Panc1 (cell line): ENCODE results near the gene PET100. TPM values are rescaled to one million over a fixed set of nuclear protein-coding genes. Genes with fewer than 3 reads are reported as not detected.

ENCODE experiments used
- ATAC-seq: fragments of 200-7000 bp; cut with Tn5 transposase; 2 replicates; pipeline ENCODE4 v1.9.1; 2020; ENCODE audit warnings: mild to moderate bottlenecking, moderate library complexity
- BruUV-seq: library from RNA; stranded (reverse); fragments of 400-500 nt; replicated peaks from 2 replicates; lab custom pipeline; 2021; lab: Mats Ljungman, UMichigan
- CTCF ChIA-PET: fragments of 300-600 bp; sonication (Branson Sonifier 250); formaldehyde crosslinking; loops from one replicate; lab custom pipeline; 2022; ENCODE audit warnings: antibody characterized with exemption; lab: Charles Lee
- POLR2A ChIA-PET: fragments of 300-600 bp; sonication (Branson Sonifier 250); formaldehyde crosslinking; loops from one replicate; lab custom pipeline; 2022; ENCODE audit warnings: antibody characterized with exemption; lab: Charles Lee
- DNase-seq: peaks from one replicate; pipeline ENCODE4 v3.0.0-alpha.2; 2010; ENCODE audit warnings: low read depth, low spot score
- H3K27ac ChIP-seq: 2 replicates; pipeline ENCODE4 v1.5.1; 2011; ENCODE audit warnings: mild to moderate bottlenecking, low read length, inconsistent platforms
- H3K27me3 ChIP-seq: fragments of 200-500 bp; sonication (Bioruptor generic); 2 replicates; pipeline ENCODE4 v1.6.0; 2014; ENCODE audit warnings: low read length, inconsistent platforms; ENCODE audit not compliant: control insufficient read depth, insufficient read depth
- H3K36me3 ChIP-seq: fragments of 200-500 bp; sonication (Bioruptor generic); 2 replicates; pipeline ENCODE4 v1.5.1; 2014; ENCODE audit warnings: inconsistent platforms, mild to moderate bottlenecking, low read length, moderate library complexity; ENCODE audit not compliant: control insufficient read depth, insufficient read depth
- H3K4me1 ChIP-seq: 2 replicates; pipeline ENCODE4 v1.5.1; 2011; ENCODE audit warnings: inconsistent platforms, mild to moderate bottlenecking, low read length, moderate library complexity; ENCODE audit not compliant: control insufficient read depth, insufficient read depth
- H3K4me3 ChIP-seq, 2 experiments: 2 replicates each; pipeline ENCODE4 v1.5.1; 2011 to 2012; ENCODE audit warnings: low read depth in 2 of 2, low read length in 2 of 2, mild to moderate bottlenecking in 2 of 2, inconsistent platforms in 1 of 2, moderate library complexity in 1 of 2
- H3K9me3 ChIP-seq: fragments of 200-500 bp; sonication (Bioruptor generic); 2 replicates; pipeline ENCODE4 v1.5.1; 2014; ENCODE audit warnings: low read depth, mild to moderate bottlenecking, inconsistent platforms, low read length, moderate library complexity; ENCODE audit not compliant: control insufficient read depth, insufficient read depth
- CTCF ChIP-seq: fragments of 450-650 bp; IDR thresholded peaks from 2 replicates; pipeline ENCODE4 v1.5.1; 2017; ENCODE audit warnings: mild to moderate bottlenecking
- POLR2AphosphoS5 ChIP-seq: IDR thresholded peaks from 2 replicates; pipeline ENCODE4 v1.6.1; 2012; ENCODE audit warnings: mild to moderate bottlenecking, low read depth, low read length, moderate library complexity
- REST ChIP-seq, 2 experiments: IDR thresholded peaks; 2 replicates each; pipeline ENCODE4 v1.6.1; 2011 to 2012; ENCODE audit warnings: low read depth in 2 of 2, control low read depth in 1 of 2, low read length in 1 of 2, mild to moderate bottlenecking in 1 of 2, moderate library complexity in 1 of 2; ENCODE audit not compliant: insufficient read depth in 1 of 2
- SIN3A ChIP-seq: IDR thresholded peaks from 2 replicates; pipeline ENCODE4 v1.6.1; 2012; ENCODE audit warnings: low read depth, mild to moderate bottlenecking, low read length, moderate library complexity, borderline replicate concordance; ENCODE audit not compliant: insufficient read depth
- TCF7L2 ChIP-seq: IDR thresholded peaks from 2 replicates; pipeline ENCODE4 v1.6.1; 2011; ENCODE audit warnings: mild to moderate bottlenecking, low read depth, low read length, inconsistent platforms
- in situ Hi-C: cut with HindIII; loops from 2 replicates; pipeline ENCODE4 v1.10.0; 2016; ENCODE audit warnings: low sequenced_read_pairs, low pct_unique_long_range_greater_than_20kb
- intact Hi-C: fragments of 100-400 bp; cut with micrococcal nuclease; formaldehyde crosslinking; loops from one replicate; pipeline ENCODE4 v1.10.0; 2022; ENCODE audit not compliant: unreplicated experiment
- total RNA-seq: library from RNA; stranded (reverse); gene quantifications from one replicate; pipeline ENCODE4 v1.2.1, GENCODE V29; 2021; ENCODE audit not compliant: unreplicated experiment

Gene PET100
- total RNA-seq, 1 experiment from 2014 or later: 109 TPM

- CTCF ChIA-PET: no interaction called here
- no peak for DNase-seq
Measured at GRCh38 chr19:7633698-7634097, 4.1 kb downstream of the PET100 start, which contains the start of gene PCP2. Gene PCP2, minus strand, starts transcription at chr19:7633719. Its CDS starts 262 bp downstream, at chr19:7633457.

GRCh38 chr19:7635670-7636069 lies 6.1 kb downstream of the PET100 start:
- POLR2A ChIA-PET: no interaction called here
- BruUV-seq: no TSS peak
- in situ Hi-C loops (no loop called here), intact Hi-C loops (no loop called here)
- DNase-seq (no peak), ATAC-seq (no peak)
- Histone ChIP-seq H3K4me1 (peaks cover under 1% of the 10 kb centered on the region; the same call in 1 of the 2 replicates), H3K9me3 (no peaks in the 10 kb centered on the region), H3K4me3 (no peak overlapping the region), H3K27me3 (no peaks in the 10 kb centered on the region), H3K36me3 (no peaks in the 10 kb centered on the region), H3K27ac (no peak overlapping the region)
- CTCF ChIA-PET: no interaction called here
- no peak for TF ChIP-seq SIN3A
- no peak for TF ChIP-seq POLR2AphosphoS5
- no peak for TF ChIP-seq CTCF
- no peak for TF ChIP-seq REST (IDR thresholded peaks at IDR 0.05; ENCODE audit: insufficient read depth in 1 of 2, low read depth in 2 of 2, low read length in 1 of 2)
- no peak for TF ChIP-seq TCF7L2

More at GRCh38 chr19:7633698-7634097, 4.1 kb downstream of the PET100 start, which contains the start of gene PCP2:
- no peak for TF ChIP-seq TCF7L2
- no peak for TF ChIP-seq POLR2AphosphoS5
- no peak for TF ChIP-seq SIN3A
- no peak for TF ChIP-seq CTCF
- TF ChIP-seq REST (IDR thresholded peaks at IDR 0.05; ENCODE audit: insufficient read depth in 1 of 2, low read depth in 2 of 2, low read length in 1 of 2): no peak
- Histone ChIP-seq H3K9me3 (no peaks in the 10 kb centered on the region), H3K4me3 (no peak within 1 kb of the TSS), H3K27me3 (no peaks in the 10 kb centered on the region), H3K36me3 (peaks cover 11% of the 10 kb centered on the region; the same call in 1 of the 2 replicates), H3K4me1 (peaks cover 5% of the 10 kb centered on the region), H3K27ac (no peak within 1 kb of the TSS)
- no TSS peak for BruUV-seq
- POLR2A ChIA-PET: no interaction called here
- intact Hi-C loops: no loop called here
- in situ Hi-C loops: no loop called here
- ATAC-seq: no peak
